HG03095 (cell line): ENCODE data around the gene CBX2.
"Not testable (repeated sequence)": the region's sequence is repeated elsewhere in the genome, so short reads cannot be mapped to it uniquely, and the experiment has no call there.

Experiments used
- ATAC-seq: cut with Tn5 transposase; IDR thresholded peaks from one replicate; pipeline ENCODE4 v1.9.1; 2021; ENCODE audit warnings: moderate library complexity; ENCODE audit not compliant: unreplicated experiment

CBX2 gene

DNA sequence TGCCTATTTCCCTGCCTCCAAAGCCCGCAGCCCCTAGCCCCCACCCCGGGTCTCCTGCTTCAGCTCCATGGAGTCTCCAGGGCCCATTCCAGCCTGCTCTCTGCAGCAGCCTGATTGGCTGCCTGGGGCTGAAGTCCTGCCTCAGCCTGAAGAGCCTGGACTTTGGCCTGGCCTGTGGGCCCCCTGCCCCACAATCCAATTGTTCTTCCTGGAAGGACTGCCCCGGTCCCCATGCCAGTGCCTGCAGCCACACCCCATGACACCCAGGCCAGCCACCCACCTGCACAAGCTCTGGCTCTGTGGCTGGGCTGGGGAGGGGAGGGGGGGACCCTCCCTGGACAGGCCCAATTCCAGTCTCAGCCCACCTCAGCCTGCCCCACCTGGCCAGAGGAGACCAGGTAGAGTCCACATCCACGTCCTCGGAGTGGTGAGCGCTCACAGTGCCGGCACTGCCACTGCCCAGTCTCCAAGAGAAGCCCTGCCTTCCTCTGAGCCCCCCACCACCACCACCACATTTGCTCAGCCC is 34.9 kb upstream of the CBX2 start:
- ATAC-seq: no peak

DNA sequence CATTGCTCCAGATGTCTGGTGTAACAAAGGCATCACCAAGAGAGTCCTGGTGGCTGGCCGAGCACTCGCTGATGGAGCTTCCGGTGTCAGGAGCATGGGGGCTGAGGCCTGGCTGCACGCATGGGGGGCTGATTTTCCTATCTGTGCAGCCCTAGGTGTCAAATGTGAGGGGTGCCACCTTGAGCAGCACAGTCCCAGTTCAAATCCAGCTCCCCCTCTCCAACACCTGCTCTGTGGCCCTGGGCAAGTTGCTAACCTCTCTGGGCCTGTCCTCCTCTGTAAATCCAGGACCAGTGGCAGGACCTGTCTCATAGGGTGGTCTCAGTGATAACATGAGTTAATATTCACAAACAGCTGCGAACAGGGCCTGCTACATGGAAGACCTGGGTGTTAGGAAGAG is 34.3 kb upstream of the CBX2 start:
- ATAC-seq: no peak

DNA sequence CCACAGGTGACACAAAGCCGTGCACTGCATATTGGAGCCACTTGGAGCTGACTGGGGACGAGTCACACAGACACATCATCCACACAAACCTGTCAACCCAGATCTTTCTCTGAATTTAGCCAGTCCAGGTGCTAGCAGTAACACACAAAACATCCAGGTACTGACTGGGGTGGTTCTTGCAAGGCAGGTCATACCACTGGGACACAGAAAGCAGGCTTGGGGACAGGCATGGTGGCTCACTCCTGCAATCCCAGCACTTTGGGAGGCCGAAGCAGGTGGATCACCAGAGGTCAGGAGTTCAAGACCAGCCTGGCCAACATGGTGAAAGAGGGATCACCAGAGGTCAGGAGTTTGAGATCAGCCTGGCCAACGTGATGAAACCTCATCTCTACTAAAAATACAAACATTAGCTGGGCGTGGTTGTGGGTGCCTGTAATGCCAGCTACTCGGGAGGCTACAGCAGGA is 32.3 kb upstream of the CBX2 start:
- ATAC-seq: no peak

DNA sequence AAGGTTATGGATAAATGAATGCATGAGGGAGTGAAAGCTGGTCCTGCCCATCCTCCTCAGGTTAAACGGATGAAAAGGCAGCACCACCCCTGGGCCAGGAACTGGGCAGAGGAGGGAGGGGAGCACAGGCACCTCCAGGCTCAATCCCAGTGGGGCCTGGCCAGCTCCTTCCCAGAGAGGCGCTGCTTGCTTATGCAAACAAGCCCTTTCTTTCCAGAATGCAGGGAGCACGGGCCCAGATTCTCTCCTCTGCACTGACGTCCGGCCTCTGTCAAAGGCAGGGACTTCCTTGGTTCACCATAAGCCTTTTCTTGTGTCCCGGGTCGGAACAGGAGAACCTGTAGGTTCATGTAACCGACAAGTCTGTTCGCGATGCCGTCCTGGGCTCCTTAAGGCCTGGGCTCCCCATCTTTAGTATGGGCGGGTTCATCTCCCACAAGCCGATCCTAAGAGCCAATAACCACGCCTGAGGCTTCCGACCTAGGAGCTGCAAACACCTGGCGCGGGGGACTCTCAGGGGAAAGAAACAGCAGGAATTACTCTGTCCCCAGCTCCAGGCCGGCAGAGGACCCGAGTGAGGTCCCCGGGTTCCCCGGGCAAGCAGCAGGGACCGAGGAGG is 30.9 kb upstream of the CBX2 start:
- ATAC-seq: no peak

DNA sequence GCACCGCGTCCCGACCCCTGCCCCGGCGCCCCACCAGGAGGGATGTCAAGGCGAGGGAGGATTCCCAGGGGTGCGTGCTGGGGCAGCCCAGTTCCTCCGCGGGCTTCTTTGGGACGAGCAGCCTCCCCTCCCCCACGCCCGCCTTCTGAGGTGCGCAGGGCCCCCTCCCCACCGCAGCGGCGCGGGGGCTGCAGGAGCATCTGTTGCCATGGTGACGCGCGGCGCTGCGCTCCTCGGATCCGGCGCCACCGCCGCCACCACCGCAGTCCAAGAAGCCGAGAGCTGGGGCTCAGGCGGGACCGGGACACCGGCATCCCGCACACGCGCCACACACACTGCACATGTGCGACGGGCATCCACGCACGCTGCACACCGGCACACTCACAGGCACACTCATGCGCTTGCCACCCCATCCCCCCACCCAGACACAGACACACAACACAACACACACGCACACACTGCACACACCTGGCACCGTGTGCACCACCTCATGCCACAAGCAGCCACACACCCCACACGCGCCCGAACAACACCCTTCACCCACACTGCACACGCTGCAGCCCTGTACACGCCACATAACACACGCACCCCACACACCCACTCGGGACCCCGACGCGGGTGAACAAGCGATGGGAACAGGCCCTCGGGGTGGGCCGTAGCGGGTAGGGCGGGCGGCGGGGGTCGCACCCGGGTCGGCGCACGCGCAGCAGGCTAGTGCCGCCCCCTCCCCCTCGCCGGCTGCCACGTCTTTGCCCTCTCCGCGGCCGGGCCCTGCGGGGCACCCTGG is 30.2 kb upstream of the CBX2 start:
- no peak for ATAC-seq

DNA sequence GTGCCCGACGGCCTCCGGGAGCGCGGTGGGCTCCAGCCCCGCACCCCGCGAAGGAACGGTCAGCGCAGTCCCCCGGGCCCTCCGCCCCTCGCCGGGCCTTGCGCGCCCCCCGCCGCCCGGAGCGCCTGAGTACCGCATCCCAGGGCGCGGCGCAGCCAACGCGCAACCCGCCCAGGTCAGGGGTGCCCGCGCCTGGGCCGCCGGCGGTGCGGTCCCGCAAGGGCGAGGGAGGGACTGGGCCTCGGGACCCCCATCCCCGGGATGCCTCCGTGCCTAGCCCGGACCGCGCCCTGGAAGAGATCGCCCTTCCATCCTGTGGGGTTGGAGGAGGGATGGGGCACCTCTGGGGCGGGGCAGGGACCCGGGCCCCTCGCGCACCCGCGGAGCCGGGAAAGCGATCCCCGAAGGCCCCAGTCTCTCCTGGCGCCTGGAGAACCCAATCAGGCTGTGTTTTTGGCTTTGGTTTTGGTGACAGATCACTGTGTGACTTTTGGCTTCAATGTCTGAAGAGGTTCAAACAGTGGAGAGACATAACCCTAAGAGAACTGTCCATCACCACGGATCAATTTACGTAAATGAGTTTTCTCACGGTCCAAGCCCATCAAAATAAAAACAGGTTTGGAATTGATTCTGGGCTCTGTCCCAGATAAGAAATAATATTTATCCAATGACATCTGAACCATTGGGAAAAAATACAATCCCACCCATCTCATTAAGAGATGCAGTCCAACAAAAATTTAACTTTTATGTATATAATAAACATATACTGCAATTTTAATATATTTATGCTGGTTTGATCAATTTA is 29.5 kb upstream of the CBX2 start:
- no peak for ATAC-seq

DNA sequence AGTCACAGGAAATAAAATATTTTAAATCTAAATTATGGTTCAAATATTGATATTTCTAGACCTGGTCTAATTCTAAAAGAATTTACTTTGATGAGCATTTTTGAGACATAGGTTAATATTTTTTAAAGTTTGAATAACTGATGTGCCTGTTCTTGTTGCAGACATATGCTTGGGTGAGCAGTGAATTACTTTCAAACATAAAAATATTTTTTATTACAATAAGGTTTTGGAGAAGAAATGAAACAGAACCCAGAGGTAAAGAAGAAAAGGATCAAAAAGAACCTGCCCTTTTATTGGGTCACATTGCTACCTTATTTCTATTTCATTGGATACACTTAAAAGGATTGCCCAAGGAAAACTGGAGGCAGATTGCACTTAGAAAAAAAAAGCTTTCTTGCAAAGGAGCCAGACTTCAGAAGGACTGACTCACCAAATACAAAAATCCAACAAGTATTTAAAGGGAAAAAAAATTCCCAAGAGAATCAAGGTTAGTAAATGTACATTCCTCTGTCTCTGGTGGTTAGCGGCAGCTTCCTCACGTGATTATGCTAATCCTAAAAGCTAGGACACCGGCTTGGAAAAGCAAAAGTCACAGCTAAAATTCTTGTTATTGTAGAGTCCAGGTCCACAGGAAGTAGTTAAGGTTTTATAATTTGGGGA is 28.7 kb upstream of the CBX2 start:
- no peak for ATAC-seq

DNA sequence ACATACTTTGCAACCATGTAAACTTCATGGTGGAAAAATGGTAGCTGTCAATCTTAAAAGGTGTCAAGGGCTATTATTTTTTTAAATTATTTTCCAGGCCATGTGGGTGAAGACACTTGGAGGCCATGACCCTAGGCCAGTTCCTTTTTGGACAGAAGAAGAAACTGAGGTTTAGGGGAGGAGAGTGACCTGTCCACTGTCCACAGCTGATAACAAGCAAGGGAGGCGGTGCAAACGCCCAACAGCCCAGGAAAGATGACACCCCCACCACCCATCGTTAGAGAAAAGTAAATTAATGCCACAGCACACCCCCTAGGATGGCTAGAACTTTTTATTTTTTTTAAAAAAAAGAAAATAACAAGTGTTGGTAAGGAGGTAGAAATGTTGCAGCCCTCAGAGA is 28.0 kb upstream of the CBX2 start:
- no peak for ATAC-seq

DNA sequence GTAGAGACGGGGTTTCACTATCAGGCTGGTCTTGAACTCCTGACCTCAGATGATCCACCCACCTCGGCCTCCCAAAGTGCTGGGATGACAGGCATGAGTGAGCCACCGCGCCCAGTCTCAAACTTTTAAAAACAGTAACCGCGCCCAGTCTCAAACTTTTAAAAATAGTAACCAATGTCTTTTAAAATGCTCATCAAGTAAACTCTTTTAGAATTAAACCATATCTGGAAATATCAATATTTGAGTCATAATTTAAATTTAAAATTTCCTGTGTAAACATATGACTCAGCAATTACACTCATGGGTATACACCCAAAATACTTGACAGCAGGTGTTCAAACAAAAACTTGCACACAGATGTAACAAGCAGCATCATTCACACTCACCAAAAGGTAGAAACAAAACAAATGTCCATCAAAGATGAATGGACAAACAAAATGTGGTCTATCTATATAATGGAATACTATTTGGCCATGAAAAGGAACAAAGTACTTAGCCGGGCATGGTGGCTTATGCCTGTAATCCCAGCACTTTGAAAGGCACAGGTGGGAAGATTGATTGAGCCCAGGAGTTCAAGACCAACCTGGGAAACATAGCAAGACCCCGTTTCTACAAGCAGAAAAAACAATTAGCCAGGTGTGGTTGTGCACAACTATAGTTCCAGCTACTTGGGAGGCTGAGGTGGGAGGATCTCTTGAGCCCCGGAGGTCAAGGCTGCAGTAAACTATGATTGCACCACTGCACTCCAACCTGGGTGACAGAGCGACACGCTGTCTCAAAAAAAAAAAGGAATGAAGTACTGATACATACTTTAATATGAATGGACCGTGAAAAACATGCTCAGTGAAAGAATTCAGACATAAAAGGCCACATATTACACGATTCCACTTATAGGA is 27.1 kb upstream of the CBX2 start:
- ATAC-seq: no peak

DNA sequence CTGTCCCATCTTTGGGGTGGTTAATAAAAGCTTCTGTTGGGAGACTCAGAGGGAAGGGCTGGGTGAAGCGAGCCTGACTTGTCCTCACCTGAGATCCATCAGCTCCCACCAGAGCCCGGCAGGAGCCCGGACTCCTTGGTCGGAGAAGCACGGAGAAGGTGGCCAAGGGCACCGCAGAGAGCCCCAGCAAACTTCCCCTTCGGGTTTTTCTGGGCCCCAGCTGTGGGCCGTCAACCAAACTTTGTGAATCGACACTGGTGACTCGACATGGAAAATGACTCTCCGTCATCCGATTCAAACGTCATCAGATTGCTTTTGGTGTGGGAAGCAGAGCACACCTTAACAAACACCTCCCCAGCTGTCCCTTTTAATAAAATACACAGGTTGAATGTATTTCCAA is 25.8 kb upstream of the CBX2 start:
- ATAC-seq: no peak

DNA sequence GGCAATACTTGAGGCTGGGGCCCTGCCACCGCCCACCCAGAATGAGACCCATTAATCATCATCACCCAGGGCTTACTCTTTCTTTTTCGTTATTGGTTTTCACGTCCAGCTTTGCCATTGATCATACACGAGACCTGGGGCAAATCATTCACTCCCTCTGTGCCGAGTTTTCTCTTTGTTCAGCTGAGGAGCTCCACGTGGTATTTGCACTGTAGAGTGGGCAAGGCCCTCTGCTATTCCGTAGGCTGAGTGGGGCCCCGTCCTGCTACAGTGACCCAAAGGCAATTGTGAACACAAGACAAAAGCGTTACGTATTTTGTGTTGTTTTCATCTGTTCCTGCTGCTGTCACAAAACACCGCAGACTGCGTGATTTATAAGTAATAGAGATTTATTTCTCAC is 23.6 kb upstream of the CBX2 start:
- no peak for ATAC-seq

DNA sequence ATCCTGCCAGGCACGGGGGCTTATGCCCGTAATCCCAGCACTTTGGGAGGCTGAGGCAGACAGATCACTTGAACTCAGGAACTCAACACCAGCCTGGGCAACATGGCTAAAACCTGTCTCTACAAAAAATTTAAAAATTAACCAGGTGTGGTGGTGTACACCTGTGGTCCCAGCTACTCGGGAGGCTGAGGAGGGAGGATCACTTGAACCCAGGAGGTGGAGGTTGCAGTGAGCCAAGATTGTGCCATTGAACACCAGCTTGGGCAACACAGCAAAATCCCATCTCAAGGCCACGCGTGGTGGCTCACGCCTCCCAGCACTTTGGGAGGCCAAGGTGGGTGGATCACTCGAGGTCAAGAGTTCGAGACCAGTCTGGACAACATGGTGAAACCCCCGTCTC is 23.0 kb upstream of the CBX2 start:
- not testable (repeated sequence) for ATAC-seq

DNA sequence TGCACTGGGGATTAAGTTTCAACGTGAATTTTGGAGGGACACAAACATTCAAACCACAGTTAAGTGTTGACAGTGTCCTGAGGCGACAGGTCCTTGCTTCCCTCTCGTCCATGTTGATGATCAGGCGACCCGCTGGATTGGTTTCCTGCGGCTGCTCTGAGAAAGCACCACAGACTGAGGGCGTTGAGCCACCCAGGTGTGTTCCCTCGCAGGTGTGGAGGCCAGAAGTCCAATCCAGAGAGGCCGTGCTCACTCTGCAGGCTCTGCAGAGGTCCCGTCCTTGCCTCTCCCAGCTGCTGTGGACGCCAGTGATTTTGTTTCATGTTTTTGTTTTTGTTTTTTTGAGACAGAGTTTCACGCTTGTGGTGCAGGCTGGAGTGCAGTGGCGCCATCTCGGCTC is 22.4 kb upstream of the CBX2 start:
- no peak for ATAC-seq

DNA sequence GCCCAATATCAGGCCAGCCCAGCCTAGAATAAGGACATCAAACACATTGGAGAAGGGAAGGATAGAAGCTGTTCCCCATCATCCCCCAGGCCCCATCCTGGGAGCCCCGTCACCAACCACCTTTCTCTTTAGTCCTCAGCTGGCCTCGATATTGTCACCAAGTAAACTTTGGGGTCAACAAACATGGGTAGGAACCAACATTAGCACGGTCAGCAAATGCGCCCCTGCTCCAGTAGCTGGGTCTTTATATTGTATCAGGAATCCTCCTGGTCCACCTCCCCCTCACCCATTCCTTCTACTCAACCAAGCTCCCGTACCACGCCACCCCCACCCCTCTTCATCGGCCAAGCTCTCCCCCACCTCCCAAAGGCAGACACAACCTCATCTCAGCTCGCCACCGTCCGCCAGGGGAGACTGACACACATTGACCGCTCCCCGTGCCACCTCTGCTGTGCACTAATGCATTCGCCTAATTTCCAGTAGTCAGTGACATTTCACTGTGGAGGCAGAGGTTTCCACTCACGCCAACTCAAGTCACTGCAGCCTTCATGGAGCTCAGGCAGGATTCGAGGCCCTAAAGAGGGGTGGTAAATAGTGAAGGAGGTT is 20.7 kb upstream of the CBX2 start:
- ATAC-seq: no peak

DNA sequence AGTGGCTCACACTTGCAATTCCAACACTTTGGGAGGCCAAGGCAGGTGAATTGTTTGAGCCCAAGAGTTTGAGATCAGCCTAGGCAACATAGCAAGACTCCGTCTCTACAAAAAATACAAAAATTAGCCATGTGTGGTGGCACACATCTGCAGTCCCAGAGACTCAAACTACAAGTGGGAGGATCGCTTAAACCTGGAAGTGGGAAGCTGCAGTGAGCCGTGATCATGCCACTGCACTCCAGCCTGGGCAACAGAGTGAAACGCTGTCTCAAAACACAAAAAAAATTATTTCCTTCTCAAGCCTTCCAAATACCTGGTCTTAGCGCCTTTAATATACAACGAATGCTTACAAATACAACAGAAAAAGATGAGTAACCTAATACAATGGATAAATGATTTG is 19.7 kb upstream of the CBX2 start:
- no peak for ATAC-seq

DNA sequence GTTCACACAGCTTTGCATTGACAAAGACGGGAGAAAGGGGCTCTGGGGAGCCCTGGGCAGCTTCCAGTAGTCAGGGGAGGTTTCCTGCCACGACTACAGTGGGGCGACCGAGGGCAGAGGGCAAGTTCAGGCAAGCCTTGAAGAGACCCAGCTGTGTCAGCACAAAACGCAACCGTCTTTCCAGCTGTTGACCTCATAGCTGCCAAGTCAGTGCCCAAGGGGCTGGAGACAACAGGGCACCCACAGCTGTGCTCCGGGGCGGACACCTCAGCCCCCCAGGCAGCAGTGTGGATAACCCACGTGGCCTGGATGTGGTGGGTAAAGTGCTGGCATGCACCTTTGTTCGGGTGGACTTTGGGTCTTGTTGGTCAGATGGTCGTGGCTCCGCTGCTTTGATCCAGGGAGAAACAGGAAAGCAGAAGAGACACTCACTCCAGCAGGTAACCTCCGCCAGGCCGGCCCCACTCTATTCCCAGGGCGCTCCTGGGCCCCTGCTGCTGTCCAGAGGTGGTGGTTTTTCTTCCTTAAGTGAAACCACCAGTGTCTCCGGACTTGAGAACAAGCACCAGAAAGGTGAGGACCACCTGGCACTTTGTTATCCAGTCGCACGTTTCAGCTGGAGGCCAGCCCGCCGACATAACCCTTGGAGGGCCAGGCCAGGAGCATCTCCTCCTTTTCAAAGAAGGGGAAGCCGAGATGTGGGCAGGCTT is 17.6 kb upstream of the CBX2 start:
- ATAC-seq: no peak

DNA sequence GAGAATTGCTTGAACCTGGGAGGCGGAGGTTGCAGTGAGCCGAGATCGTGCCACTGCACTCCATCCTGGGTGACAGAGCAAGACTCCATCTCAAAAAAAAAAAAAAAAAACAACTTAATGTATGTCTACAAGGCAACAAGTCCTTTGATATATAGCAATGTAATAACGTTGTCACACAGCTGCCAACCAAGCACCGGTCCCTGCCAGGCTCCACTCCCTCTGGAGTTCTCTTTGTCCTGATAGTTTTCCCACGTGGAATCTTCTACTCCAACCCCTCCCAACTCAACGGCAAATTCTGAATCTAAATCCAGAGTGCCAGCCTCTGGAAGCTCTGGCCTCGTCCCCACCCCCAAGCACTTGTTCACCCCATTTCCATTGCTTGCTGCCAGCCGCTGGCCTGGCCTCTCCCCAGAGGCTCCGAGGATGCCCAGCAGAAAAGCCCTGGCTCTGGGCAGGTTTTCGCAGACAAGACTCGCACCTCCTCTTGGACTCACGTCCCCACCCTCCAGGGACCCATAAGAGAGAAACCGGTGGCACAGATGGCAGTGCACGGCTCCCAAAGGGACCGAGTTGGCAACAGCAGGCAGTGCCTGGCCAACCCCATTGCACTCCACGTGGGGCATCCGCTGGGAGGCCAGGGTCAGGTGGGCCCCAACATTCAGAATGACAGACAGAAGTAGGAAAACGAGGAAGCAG is 15.9 kb upstream of the CBX2 start:
- ATAC-seq: no peak

DNA sequence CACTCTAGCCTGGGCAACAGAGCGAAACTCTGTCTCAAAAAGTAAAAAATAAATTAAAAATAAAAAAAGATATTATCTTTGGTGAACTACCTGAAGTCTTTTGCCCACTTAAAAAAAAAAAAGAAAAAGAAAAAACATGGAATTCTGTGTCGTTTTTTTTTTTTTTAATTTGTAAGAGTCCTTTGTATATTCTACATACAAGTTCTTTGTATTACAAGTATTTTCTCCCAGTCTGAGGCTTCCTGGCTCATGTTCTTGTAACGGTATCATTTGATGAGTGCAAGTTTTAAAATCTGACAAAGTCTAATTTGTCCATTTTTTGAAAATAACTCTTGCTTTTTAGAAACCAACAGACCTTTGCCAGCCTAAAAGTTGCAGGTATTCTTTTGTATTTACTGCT is 12.2 kb upstream of the CBX2 start:
- no peak for ATAC-seq
